Fibroblast of mammary gland (primary cell): Measurements from ENCODE around the gene SCAF8.
A peak's percentile ranks its signal among the peaks of the same experiment; 100 is the strongest.

ENCODE experiments used
- DNase-seq: peaks from one replicate; pipeline ENCODE4 v3.0.0-alpha.2; 2010; ENCODE audit warnings: low read depth
- H3K4me3 ChIP-seq: 2 replicates; pipeline ENCODE4 v1.5.1; 2011; ENCODE audit warnings: low read depth, mild to moderate bottlenecking, low read length, moderate library complexity; ENCODE audit not compliant: control insufficient read depth
- CTCF ChIP-seq: conservative IDR thresholded peaks from 2 replicates; pipeline ENCODE4 v1.5.1; 2011; ENCODE audit warnings: low read depth, low read length, inconsistent platforms; ENCODE audit not compliant: control insufficient read depth, insufficient read depth

Gene SCAF8

GRCh38 chr6:154835307-154835706 lies 102.1 kb downstream of the SCAF8 start:
- DNase-seq = no peak
- no peak for TF ChIP-seq CTCF
- no peak overlapping the region for H3K4me3 ChIP-seq

- no peak for DNase-seq
- no peak overlapping the region for H3K4me3 ChIP-seq
- no peak for TF ChIP-seq CTCF
These were observed 106.3 kb downstream of the SCAF8 start for GRCh38 chr6:154839546-154839945.

GRCh38 chr6:154840363-154840762 lies 107.1 kb downstream of the SCAF8 start:
- no peak overlapping the region for H3K4me3 ChIP-seq
- no peak for DNase-seq
- TF ChIP-seq CTCF = no peak

- H3K4me3 ChIP-seq = no peak overlapping the region
- no peak for TF ChIP-seq CTCF
- DNase-seq = no peak
These were observed 107.9 kb downstream of the SCAF8 start for GRCh38 chr6:154841109-154841508.

GRCh38 chr6:154842833-154843232 lies 109.6 kb downstream of the SCAF8 start:
- no peak for DNase-seq
- TF ChIP-seq CTCF = no peak

GRCh38 chr6:154847318-154847717 lies 114.1 kb downstream of the SCAF8 start:
- TF ChIP-seq CTCF = no peak
- H3K4me3 ChIP-seq = no peak overlapping the region
- DNase-seq = peak; percentile 25

More at GRCh38 chr6:154842833-154843232, 109.6 kb downstream of the SCAF8 start:
- no peak overlapping the region for H3K4me3 ChIP-seq

GRCh38 chr6:154848580-154848979 lies 115.4 kb downstream of the SCAF8 start:
- DNase-seq = no peak

More at GRCh38 chr6:154848580-154848979, 115.4 kb downstream of the SCAF8 start:
- no peak overlapping the region for H3K4me3 ChIP-seq
- no peak for TF ChIP-seq CTCF
